Smooth muscle cell of trachea (primary cell): ENCODE measurements around the gene CD74. TPM values are rescaled to one million over a fixed set of nuclear protein-coding genes. Genes with fewer than 3 reads are reported as not detected.

Experiments
- total RNA-seq: library from RNA; depleted of rRNA; stranded (reverse); fragments of >200 nt; gene quantifications from 2 replicates; pipeline ENCODE4 v1.2.1, GENCODE V29; 2014

Gene CD74
- total RNA-seq = 0.44 and 7.8 TPM in 2 replicates

GRCh38 chr5:150412319-150413175, at the start of gene CD74:
Gene CD74 (minus strand): TSS chr5:150412910. CDS start chr5:150412749, 161 bp downstream.

GRCh38 chr5:150449517-150450339, 37.0 kb upstream of the CD74 start, which contains the start of gene RPS14:
Gene RPS14 (minus strand): TSS chr5:150449739. CDS start chr5:150447733, 2,006 bp downstream.

GRCh38 chr5:150357326-150358260, 55.1 kb downstream of the CD74 start, which contains the start of gene TCOF1:
Gene TCOF1 (plus strand): TSS chr5:150357697. CDS start chr5:150357747, 50 bp downstream.

Other genes starting within 250 kb of the CD74 start
- gene CDX1, start 246.1 kb downstream of the CD74 start, total RNA-seq = 0.15 and 0.17 TPM in 2 replicates
- gene SLC6A7, start 222.8 kb downstream of the CD74 start, total RNA-seq = not detected in 2 replicates
- gene CAMK2A, start 123.1 kb downstream of the CD74 start, total RNA-seq = 1.5 and 3.8 TPM in 2 replicates
- gene ARSI, start 110.0 kb downstream of the CD74 start, total RNA-seq = 12.1 and 18.9 TPM in 2 replicates
- 13.2 and 15.2 TPM in 2 replicates for gene TCOF1, start 55.2 kb downstream of the CD74 start, total RNA-seq
- 1,590 and 3,512 TPM in 2 replicates for gene RPS14, start 36.8 kb upstream of the CD74 start, total RNA-seq
- gene NDST1, start 95.2 kb upstream of the CD74 start, total RNA-seq = 63.0 and 103 TPM in 2 replicates
- gene SYNPO, start 227.8 kb upstream of the CD74 start, total RNA-seq = 3.3 and 12.9 TPM in 2 replicates
- gene MYOZ3, start 248.3 kb upstream of the CD74 start, total RNA-seq = 0.44 and 1.5 TPM in 2 replicates